Caco-2 (cell line): ENCODE data around the gene COPZ2. TPM values are rescaled to one million over a fixed set of nuclear protein-coding genes. Genes with fewer than 3 reads are reported as not detected.

Experiments
- BruUV-seq: library from RNA; stranded (reverse); fragments of 400-500 nt; replicated peaks from 2 replicates; lab custom pipeline; 2021; lab: Mats Ljungman, UMichigan
- CTCF ChIA-PET: fragments of 300-600 bp; sonication (Branson Sonifier 250); formaldehyde crosslinking; loops from one replicate; lab custom pipeline; 2022; ENCODE audit warnings: antibody characterized with exemption; lab: Charles Lee
- POLR2A ChIA-PET: fragments of 300-600 bp; sonication (Branson Sonifier 250); formaldehyde crosslinking; loops from one replicate; lab custom pipeline; 2022; ENCODE audit warnings: antibody characterized with exemption; lab: Charles Lee
- DNase-seq, 2 experiments: peaks; one replicate each; pipeline versions ENCODE4 v3.0.0 to v3.0.0-alpha.2; 2020 to 2022
- H3K27me3 ChIP-seq: replicated peaks from 2 replicates; pipeline ENCODE4 v1.6.0; 2011; ENCODE audit warnings: low read length; ENCODE audit not compliant: control insufficient read depth, insufficient read depth
- H3K36me3 ChIP-seq: 2 replicates; pipeline ENCODE4 v1.5.1; 2011; ENCODE audit warnings: low read length; ENCODE audit not compliant: control insufficient read depth, insufficient read depth
- H3K4me1 ChIP-seq: fragments of 250-450 bp; sonication (Bioruptor Pico); 2 replicates; pipeline ENCODE4 v1.5.1; 2020; ENCODE audit warnings: mild to moderate bottlenecking
- H3K4me3 ChIP-seq: 2 replicates; pipeline ENCODE4 v1.5.1; 2011; ENCODE audit warnings: low read depth, mild to moderate bottlenecking, control low read depth, low read length
- H3K9me3 ChIP-seq: fragments of 250-450 bp; sonication (Bioruptor Pico); 2 replicates; pipeline ENCODE4 v1.5.1; 2020; ENCODE audit warnings: mild to moderate bottlenecking, moderate library complexity
- H3K27ac Mint-ChIP-seq: one replicate; pipeline ENCODE4 v1.8.0; 2022; ENCODE audit warnings: mixed read lengths; ENCODE audit not compliant: unreplicated experiment
- H3K27me3 Mint-ChIP-seq: one replicate; pipeline ENCODE4 v1.8.0; 2022; ENCODE audit warnings: mixed read lengths; ENCODE audit not compliant: insufficient read depth, unreplicated experiment
- H3K36me3 Mint-ChIP-seq: one replicate; pipeline ENCODE4 v1.8.0; 2022; ENCODE audit warnings: mild to moderate bottlenecking, mixed read lengths; ENCODE audit not compliant: insufficient read depth, unreplicated experiment
- H3K4me1 Mint-ChIP-seq: one replicate; pipeline ENCODE4 v1.8.0; 2022; ENCODE audit warnings: low read depth, mixed read lengths; ENCODE audit not compliant: unreplicated experiment
- H3K4me3 Mint-ChIP-seq: one replicate; pipeline ENCODE4 v1.8.0; 2022; ENCODE audit warnings: mild to moderate bottlenecking, moderate library complexity, mixed read lengths; ENCODE audit not compliant: unreplicated experiment
- H3K9me3 Mint-ChIP-seq: one replicate; pipeline ENCODE4 v1.8.0; 2022; ENCODE audit warnings: mixed read lengths; ENCODE audit not compliant: unreplicated experiment
- CTCF ChIP-seq, 2 experiments: fragments of 200-600 bp in 1 of 2; IDR thresholded peaks; 1 replicate in 1 of 2; 2 replicates in 1 of 2; pipeline versions ENCODE4 v1.5.1 to v1.8.0; 2011 to 2022; ENCODE audit warnings: antibody characterized with exemption in 1 of 2, control low read depth in 1 of 2, inconsistent platforms in 1 of 2, low read depth in 1 of 2, low read length in 1 of 2, mild to moderate bottlenecking in 1 of 2, moderate library complexity in 1 of 2; ENCODE audit not compliant: insufficient read depth in 1 of 2, severe bottlenecking in 1 of 2, unreplicated experiment in 1 of 2
- intact Hi-C: fragments of 100-400 bp; cut with micrococcal nuclease; formaldehyde crosslinking; loops from one replicate; pipeline ENCODE4 v1.10.0; 2022; ENCODE audit not compliant: unreplicated experiment
- total RNA-seq: library from RNA; stranded (reverse); gene quantifications from 2 replicates; pipeline ENCODE4 v1.2.3, GENCODE V29; 2022

The COPZ2 gene
- total RNA-seq, 1 experiment from 2014 or later: 6.7 TPM

- intact Hi-C loops: loop anchor here (2.0 kb wide), 1 partner anchor 13 kb away; no protein-coding TSS in a partner anchor
- Histone ChIP-seq H3K27me3 (no peaks in the 10 kb centered on the region), H3K4me3 (no peak overlapping the region), H3K36me3 (no peaks in the 10 kb centered on the region), H3K4me1 (peaks cover 5% of the 10 kb centered on the region), H3K9me3 (no peaks in the 10 kb centered on the region)
- TF ChIP-seq CTCF (IDR thresholded peaks at IDR 0.05; ENCODE audit: insufficient read depth in 1 of 2, low read depth in 1 of 2, low read length in 1 of 2, severe bottlenecking in 1 of 2, unreplicated experiment in 1 of 2): no peak
- Mint-ChIP-seq H3K27ac (no peak overlapping the region), H3K4me1 (peaks cover 6% of the 10 kb centered on the region), H3K9me3 (no peaks in the 10 kb centered on the region), H3K27me3 (peaks cover 2% of the 10 kb centered on the region), H3K4me3 (no peak overlapping the region), H3K36me3 (no peaks in the 10 kb centered on the region)
- no peak for DNase-seq
- no TSS peak for BruUV-seq
- CTCF ChIA-PET: interaction anchor here (0.6 to 1.7 kb wide), 2 partner anchors 13 to 51 kb away, joined by 3 to 8 read pairs; no protein-coding TSS in a partner anchor
- POLR2A ChIA-PET: no interaction called here
These were observed 40.0 kb downstream of the COPZ2 start for GRCh38 chr17:47997586-47997985.

GRCh38 chr17:47996201-47996600 is 41.4 kb downstream of the COPZ2 start:
- H3K27ac Mint-ChIP-seq: no peak overlapping the region
- H3K4me1 Mint-ChIP-seq: no peaks in the 10 kb centered on the region
- TF ChIP-seq CTCF (IDR thresholded peaks at IDR 0.05; ENCODE audit: insufficient read depth in 1 of 2, low read depth in 1 of 2, low read length in 1 of 2, severe bottlenecking in 1 of 2, unreplicated experiment in 1 of 2): no peak
- peaks cover 2% of the 10 kb centered on the region for H3K27me3 Mint-ChIP-seq
- no peaks in the 10 kb centered on the region for H3K9me3 ChIP-seq
- H3K4me3 ChIP-seq: no peak overlapping the region
- ChIA-PET POLR2A (interaction anchor here (1.6 to 3.1 kb wide), 2 partner anchors 26 to 55 kb away, joined by 5 to 7 read pairs; partner anchors contain the start of genes CDK5RAP3 and PNPO), CTCF (interaction anchor here (0.5 to 0.6 kb wide), 2 partner anchors 14 to 133 kb away, joined by 3 to 4 read pairs; no protein-coding TSS in a partner anchor)
- H3K36me3 Mint-ChIP-seq: no peaks in the 10 kb centered on the region
- H3K9me3 Mint-ChIP-seq: no peaks in the 10 kb centered on the region
- intact Hi-C loops: loop anchor here (2.0 kb wide), 1 partner anchor 15 kb away; no protein-coding TSS in a partner anchor
- H3K36me3 ChIP-seq: no peaks in the 10 kb centered on the region
- H3K4me3 Mint-ChIP-seq: no peak overlapping the region
- BruUV-seq: no TSS peak
- H3K4me1 ChIP-seq: no peaks in the 10 kb centered on the region
- no peaks in the 10 kb centered on the region for H3K27me3 ChIP-seq
- DNase-seq: no peak

GRCh38 chr17:47995241-47995935 is 42.2 kb downstream of the COPZ2 start:
- no peak overlapping the region for H3K4me3 ChIP-seq
- Mint-ChIP-seq H3K27ac (no peak overlapping the region), H3K4me1 (no peaks in the 10 kb centered on the region), H3K4me3 (no peak overlapping the region), H3K36me3 (no peaks in the 10 kb centered on the region), H3K9me3 (no peaks in the 10 kb centered on the region), H3K27me3 (peaks cover 2% of the 10 kb centered on the region)
- no peaks in the 10 kb centered on the region for H3K36me3 ChIP-seq
- H3K27me3 ChIP-seq: no peaks in the 10 kb centered on the region
- no TSS peak for BruUV-seq
- intact Hi-C loops: no loop called here
- no peak for DNase-seq
- H3K9me3 ChIP-seq: no peaks in the 10 kb centered on the region
- CTCF ChIA-PET: interaction anchor here (0.5 to 1.3 kb wide), 4 partner anchors 15 to 132 kb away, joined by 3 to 4 read pairs (median 3); partner anchors contain the start of gene CDK5RAP3
- no peaks in the 10 kb centered on the region for H3K4me1 ChIP-seq
- POLR2A ChIA-PET: interaction anchor here (1.6 to 3.1 kb wide), 2 partner anchors 25 to 54 kb away, joined by 5 to 7 read pairs; partner anchors contain the start of genes CDK5RAP3 and PNPO
- TF ChIP-seq CTCF (IDR thresholded peaks at IDR 0.05; ENCODE audit: insufficient read depth in 1 of 2, low read depth in 1 of 2, low read length in 1 of 2, severe bottlenecking in 1 of 2, unreplicated experiment in 1 of 2): no peak
